Upper lobe of right lung (tissue), 1 donor: ENCODE measurements around the gene ZNF831. TPM values are rescaled to one million over a fixed set of nuclear protein-coding genes. Genes with fewer than 3 reads are reported as not detected.
A peak's percentile ranks its signal among the peaks of the same experiment; 100 is the strongest.

Source experiments
- ATAC-seq: fragments of 200-7000 bp; cut with Tn5 transposase; one replicate; pipeline ENCODE4 v1.9.1; 2020; ENCODE audit warnings: mild to moderate bottlenecking, moderate library complexity
- DNase-seq: peaks from one replicate; pipeline ENCODE4 v3.0.0-alpha.2; 2020
- H3K27ac ChIP-seq: fragments of 200-600 bp; one replicate; pipeline ENCODE4 v1.8.0; 2022
- H3K27me3 ChIP-seq: fragments of 200-600 bp; one replicate; pipeline ENCODE4 v1.8.0; 2022; ENCODE audit warnings: mild to moderate bottlenecking
- H3K36me3 ChIP-seq: fragments of 200-600 bp; one replicate; pipeline ENCODE4 v1.8.0; 2022
- H3K4me1 ChIP-seq: fragments of 200-600 bp; one replicate; pipeline ENCODE4 v1.8.0; 2022
- H3K4me3 ChIP-seq: fragments of 200-600 bp; one replicate; pipeline ENCODE4 v1.8.0; 2022; ENCODE audit warnings: mild to moderate bottlenecking
- H3K9me3 ChIP-seq: fragments of 200-600 bp; one replicate; pipeline ENCODE4 v1.8.0; 2022
- CTCF ChIP-seq: fragments of 200-600 bp; IDR thresholded peaks from one replicate; pipeline ENCODE4 v1.8.0; 2022; ENCODE audit warnings: antibody characterized with exemption
- intact Hi-C: fragments of 100-400 bp; cut with DNase I; formaldehyde crosslinking; loops from one replicate; pipeline ENCODE4 v1.11.0; 2022
- total RNA-seq: library from RNA; stranded (reverse); fragmentation: NEBNext Ultra II Directional; extraction: Animal tissue kit (Norgen Biotek cat#: 25700); gene quantifications from one replicate; pipeline ENCODE4 v1.2.1, GENCODE V29; 2021
- donor health status: DM: no; HTN: yes; CAD: no; lungs with severe emphysema.

The ZNF831 gene
- total RNA-seq, 1 donor from 2014 or later = 1.0 TPM

- Histone ChIP-seq H3K4me3 (no peak overlapping the region), H3K36me3 (no peaks in the 10 kb centered on the region), H3K4me1 (peaks cover 4% of the 10 kb centered on the region), H3K27ac (no peak overlapping the region), H3K27me3 (no peaks in the 10 kb centered on the region), H3K9me3 (no peaks in the 10 kb centered on the region)
- intact Hi-C loops = no loop called here
- no peak for TF ChIP-seq CTCF
- ATAC-seq = no peak
- no peak for DNase-seq
Measured at GRCh38 chr20:59121714-59122565, 41.7 kb upstream of the ZNF831 start.

GRCh38 chr20:59122566-59122919 lies 41.1 kb upstream of the ZNF831 start:
- DNase-seq (no peak), ATAC-seq (no peak)
- no peak overlapping the region for H3K27ac ChIP-seq
- H3K4me3 ChIP-seq = no peak overlapping the region
- TF ChIP-seq CTCF = no peak
- intact Hi-C loops = no loop called here
- H3K27me3 ChIP-seq = no peaks in the 10 kb centered on the region
- H3K36me3 ChIP-seq = no peaks in the 10 kb centered on the region
- H3K4me1 ChIP-seq = peaks cover 4% of the 10 kb centered on the region
- no peaks in the 10 kb centered on the region for H3K9me3 ChIP-seq

GRCh38 chr20:59123011-59123677 lies 40.5 kb upstream of the ZNF831 start:
- TF ChIP-seq CTCF = no peak
- no peak for ATAC-seq

GRCh38 chr20:59123678-59124255 lies 39.9 kb upstream of the ZNF831 start:
- H3K4me3 ChIP-seq = no peak overlapping the region
- no peak for ATAC-seq
- H3K27ac ChIP-seq = no peak overlapping the region
- intact Hi-C loops = no loop called here
- H3K4me1 ChIP-seq = peaks cover 4% of the 10 kb centered on the region
- no peak for TF ChIP-seq CTCF
- DNase-seq = no peak
- no peaks in the 10 kb centered on the region for H3K27me3 ChIP-seq
- H3K36me3 ChIP-seq = no peaks in the 10 kb centered on the region
- no peaks in the 10 kb centered on the region for H3K9me3 ChIP-seq

More at GRCh38 chr20:59123011-59123677, 40.5 kb upstream of the ZNF831 start:
- Histone ChIP-seq H3K27me3 (no peaks in the 10 kb centered on the region), H3K36me3 (no peaks in the 10 kb centered on the region), H3K27ac (peak overlapping the region; percentile 11), H3K4me3 (no peak overlapping the region), H3K4me1 (peaks cover 4% of the 10 kb centered on the region), H3K9me3 (no peaks in the 10 kb centered on the region)
- no peak for DNase-seq
- intact Hi-C loops = no loop called here

GRCh38 chr20:59124296-59125029 lies 39.2 kb upstream of the ZNF831 start:
- Histone ChIP-seq H3K9me3 (no peaks in the 10 kb centered on the region), H3K4me1 (peaks cover 4% of the 10 kb centered on the region), H3K36me3 (no peaks in the 10 kb centered on the region), H3K27me3 (no peaks in the 10 kb centered on the region), H3K4me3 (no peak overlapping the region), H3K27ac (no peak overlapping the region)
- no peak for DNase-seq
- intact Hi-C loops = no loop called here
- no peak for ATAC-seq
- no peak for TF ChIP-seq CTCF
